Colonic mucosa (tissue), 4 donors: Measurements from ENCODE around the gene PCGF3. TPM values are rescaled to one million over a fixed set of nuclear protein-coding genes. Genes with fewer than 3 reads are reported as not detected.
"Not testable (repeated sequence)": the region's sequence is repeated elsewhere in the genome, so short reads cannot be mapped to it uniquely, and the experiment has no call there.

ENCODE experiments used
- DNase-seq: peaks from one replicate; pipeline ENCODE4 v3.0.0-alpha.2; 2020
- H3K27ac ChIP-seq: fragments of 200-600 bp; one replicate; pipeline ENCODE4 v1.8.0; 2021
- H3K27me3 ChIP-seq: fragments of 200-600 bp; one replicate; pipeline ENCODE4 v1.8.0; 2021
- H3K36me3 ChIP-seq: fragments of 200-600 bp; one replicate; pipeline ENCODE4 v1.8.0; 2021
- H3K4me1 ChIP-seq: fragments of 200-600 bp; one replicate; pipeline ENCODE4 v1.8.0; 2021; ENCODE audit warnings: mild to moderate bottlenecking
- H3K4me3 ChIP-seq: fragments of 200-600 bp; one replicate; pipeline ENCODE4 v1.8.0; 2021
- H3K9ac ChIP-seq, 2 donors: one replicate each; pipeline ENCODE4 v1.7.0; 2013; ENCODE audit warnings: control low read depth in 2 of 2, low read depth in 2 of 2, low read length in 2 of 2
- H3K9me3 ChIP-seq: fragments of 200-600 bp; one replicate; pipeline ENCODE4 v1.8.0; 2021
- CTCF ChIP-seq: fragments of 200-600 bp; IDR thresholded peaks from one replicate; pipeline ENCODE4 v1.8.0; 2022; ENCODE audit warnings: antibody characterized with exemption, mild to moderate bottlenecking
- intact Hi-C: fragments of 100-400 bp; cut with DNase I; formaldehyde crosslinking; loops from one replicate; pipeline ENCODE4 v1.14.1; 2022
- total RNA-seq, 2 donors: library from RNA; stranded (reverse); fragmentation: NEBNext Ultra II Directional in 1 of 2; extraction: Animal tissue kit (Norgen Biotek cat#: 25700) in 1 of 2; gene quantifications; one replicate each; pipeline ENCODE4 v1.2.1, GENCODE V29; 2021
- donor health status: healthy.
- donor health status: DM: no; HTN: no; CAD: no.
- donor health status: DM: no; HTN: no; CAD: no.

The PCGF3 gene
- total RNA-seq, 2 donors from 2014 or later, result 50.8 to 53.2 TPM

- H3K4me1 ChIP-seq, result no peaks in the 10 kb centered on the region
- no peaks in the 10 kb centered on the region for H3K9me3 ChIP-seq
- H3K27ac ChIP-seq, result no peak overlapping the region
- H3K36me3 ChIP-seq, result peaks cover 4% of the 10 kb centered on the region
- no peak for TF ChIP-seq CTCF
- no peak for DNase-seq
- H3K4me3 ChIP-seq, result no peak overlapping the region
- no peaks in the 10 kb centered on the region for H3K27me3 ChIP-seq
- no peak overlapping the region for H3K9ac ChIP-seq
- intact Hi-C loops, result no loop called here
These were observed 39.7 kb upstream of the PCGF3 start for GRCh38 chr4:665751-666435.

- H3K27ac ChIP-seq, result no peak overlapping the region
- no peaks in the 10 kb centered on the region for H3K27me3 ChIP-seq
- H3K36me3 ChIP-seq, result peaks cover 6% of the 10 kb centered on the region
- no peaks in the 10 kb centered on the region for H3K4me1 ChIP-seq
- no peak overlapping the region for H3K4me3 ChIP-seq
- DNase-seq, result no peak
- intact Hi-C loops, result no loop called here
- H3K9ac ChIP-seq, result no peak overlapping the region
- no peak for TF ChIP-seq CTCF
- H3K9me3 ChIP-seq, result no peaks in the 10 kb centered on the region
These were observed 39.2 kb upstream of the PCGF3 start for GRCh38 chr4:666436-666810.

- intact Hi-C loops, result no loop called here
- Histone ChIP-seq H3K27ac (no peak overlapping the region), H3K4me3 (no peak overlapping the region), H3K9ac (no peak overlapping the region), H3K36me3 (peaks cover 6% of the 10 kb centered on the region), H3K9me3 (no peaks in the 10 kb centered on the region), H3K4me1 (no peaks in the 10 kb centered on the region), H3K27me3 (no peaks in the 10 kb centered on the region)
- DNase-seq, result no peak
- TF ChIP-seq CTCF, result no peak
These were observed 38.6 kb upstream of the PCGF3 start for GRCh38 chr4:666822-667544.

- Histone ChIP-seq H3K4me1 (no peaks in the 10 kb centered on the region), H3K4me3 (no peak overlapping the region), H3K27me3 (no peaks in the 10 kb centered on the region), H3K9ac (no peak overlapping the region), H3K36me3 (peaks cover 6% of the 10 kb centered on the region), H3K27ac (no peak overlapping the region), H3K9me3 (no peaks in the 10 kb centered on the region)
- no peak for DNase-seq
- intact Hi-C loops, result no loop called here
- TF ChIP-seq CTCF, result no peak
These were observed 38.1 kb upstream of the PCGF3 start for GRCh38 chr4:667545-667925.

GRCh38 chr4:668219-668618 lies 37.4 kb upstream of the PCGF3 start:
- DNase-seq, result not testable (repeated sequence)

GRCh38 chr4:669806-670559 lies 35.6 kb upstream of the PCGF3 start:
- H3K36me3 ChIP-seq, H3K9me3 ChIP-seq, H3K27ac ChIP-seq, H3K27me3 ChIP-seq, H3K4me1 ChIP-seq, DNase-seq, intact Hi-C loops, H3K4me3 ChIP-seq, H3K9ac ChIP-seq: not testable (repeated sequence)

More at GRCh38 chr4:668219-668618, 37.4 kb upstream of the PCGF3 start:
- H3K27ac ChIP-seq, H3K4me3 ChIP-seq, intact Hi-C loops, H3K9me3 ChIP-seq, H3K9ac ChIP-seq, H3K36me3 ChIP-seq, H3K4me1 ChIP-seq, H3K27me3 ChIP-seq: not testable (repeated sequence)
